ENCODE data around the gene MORN5. TPM values are rescaled to one million over a fixed set of nuclear protein-coding genes. Genes with fewer than 3 reads are reported as not detected.

The MORN5 gene
- total and polyA plus RNA-seq, 2 experiments from 2014 or later: not detected

DNA sequence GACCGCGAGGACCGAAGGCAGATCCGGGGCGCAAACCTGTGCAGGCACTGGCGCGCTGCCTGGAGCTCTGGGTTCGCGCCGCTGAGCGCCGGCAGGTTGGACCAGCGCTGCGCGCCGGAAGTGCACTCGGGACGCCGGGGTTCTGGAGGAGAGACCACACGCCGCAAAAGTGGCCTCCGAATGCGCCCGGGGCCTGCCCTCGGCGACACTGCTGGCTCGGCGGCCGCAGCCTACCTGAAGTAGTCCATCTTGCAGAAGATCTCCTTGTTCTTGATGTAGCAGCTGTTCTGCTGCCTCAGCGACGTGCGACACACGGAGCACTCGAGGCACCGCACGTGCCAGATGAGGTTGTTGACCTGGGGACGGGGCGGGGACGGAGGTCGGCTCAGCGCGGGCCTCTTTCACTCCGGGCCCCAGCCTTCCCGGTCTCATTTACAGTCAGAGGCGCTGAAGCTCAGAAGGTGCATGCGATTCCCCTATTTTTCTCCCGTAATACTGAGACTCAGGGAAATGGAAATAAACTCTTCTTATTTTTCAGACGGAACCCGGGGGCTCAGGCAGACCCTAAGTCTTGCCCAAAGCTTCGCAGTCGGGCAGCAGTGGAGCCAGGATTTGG, 66.5 kb downstream of the MORN5 start:
- Histone ChIP-seq H3K4me2 (peak overlapping the region; percentile 68), H3K79me2 (replicated peaks; ENCODE audit: insufficient read depth) (no peaks in the 10 kb centered on the region), H3K27ac (ENCODE audit: low read depth) (no peak overlapping the region), H3K4me3 (peak overlapping the region; percentile 41), H2AFZ (peak overlapping the region; percentile 85), H3K36me3 (ENCODE audit: insufficient read depth) (no peaks in the 10 kb centered on the region), H3K9me2 (ENCODE audit: insufficient read depth) (no peaks in the 10 kb centered on the region), H4K20me1 (replicated peaks; ENCODE audit: insufficient read depth) (peaks cover 10% of the 10 kb centered on the region; the same call in 1 of the 2 replicates), H3K4me1 (ENCODE audit: insufficient read depth) (peaks cover 18% of the 10 kb centered on the region), H3F3A (replicated peaks; ENCODE audit: low read depth) (peaks cover 7% of the 10 kb centered on the region; the same call in 1 of the 2 replicates), H3K27me3 (ENCODE audit: insufficient read depth) (peaks cover 100% of the 10 kb centered on the region)
- DNase-seq (ENCODE audit: low spot score) (peak; percentile 61), ATAC-seq (peak; percentile 16)
- H3K36me3 Mint-ChIP-seq (ENCODE audit: low read depth): no peaks in the 10 kb centered on the region; the same call in 2 of the 3 replicates
- peaks cover 36% of the 10 kb centered on the region for H3K4me1 Mint-ChIP-seq
- peaks cover 4% of the 10 kb centered on the region; the same call in 2 of the 3 replicates for H3K9me3 Mint-ChIP-seq
- H3K27ac Mint-ChIP-seq: no peak overlapping the region
- TF ChIP-seq ZNF331 (CRISPR knock-in tag; IDR thresholded peaks at IDR 0.05; ENCODE audit: low read depth): no peak
- no peak for TF ChIP-seq NANOG (IDR thresholded peaks at IDR 0.05; ENCODE audit: borderline replicate concordance)
- TF ChIP-seq POLR2AphosphoS5 (IDR thresholded peaks at IDR 0.05; ENCODE audit: low read depth): no peak
- TF ChIP-seq, protein P1, sequence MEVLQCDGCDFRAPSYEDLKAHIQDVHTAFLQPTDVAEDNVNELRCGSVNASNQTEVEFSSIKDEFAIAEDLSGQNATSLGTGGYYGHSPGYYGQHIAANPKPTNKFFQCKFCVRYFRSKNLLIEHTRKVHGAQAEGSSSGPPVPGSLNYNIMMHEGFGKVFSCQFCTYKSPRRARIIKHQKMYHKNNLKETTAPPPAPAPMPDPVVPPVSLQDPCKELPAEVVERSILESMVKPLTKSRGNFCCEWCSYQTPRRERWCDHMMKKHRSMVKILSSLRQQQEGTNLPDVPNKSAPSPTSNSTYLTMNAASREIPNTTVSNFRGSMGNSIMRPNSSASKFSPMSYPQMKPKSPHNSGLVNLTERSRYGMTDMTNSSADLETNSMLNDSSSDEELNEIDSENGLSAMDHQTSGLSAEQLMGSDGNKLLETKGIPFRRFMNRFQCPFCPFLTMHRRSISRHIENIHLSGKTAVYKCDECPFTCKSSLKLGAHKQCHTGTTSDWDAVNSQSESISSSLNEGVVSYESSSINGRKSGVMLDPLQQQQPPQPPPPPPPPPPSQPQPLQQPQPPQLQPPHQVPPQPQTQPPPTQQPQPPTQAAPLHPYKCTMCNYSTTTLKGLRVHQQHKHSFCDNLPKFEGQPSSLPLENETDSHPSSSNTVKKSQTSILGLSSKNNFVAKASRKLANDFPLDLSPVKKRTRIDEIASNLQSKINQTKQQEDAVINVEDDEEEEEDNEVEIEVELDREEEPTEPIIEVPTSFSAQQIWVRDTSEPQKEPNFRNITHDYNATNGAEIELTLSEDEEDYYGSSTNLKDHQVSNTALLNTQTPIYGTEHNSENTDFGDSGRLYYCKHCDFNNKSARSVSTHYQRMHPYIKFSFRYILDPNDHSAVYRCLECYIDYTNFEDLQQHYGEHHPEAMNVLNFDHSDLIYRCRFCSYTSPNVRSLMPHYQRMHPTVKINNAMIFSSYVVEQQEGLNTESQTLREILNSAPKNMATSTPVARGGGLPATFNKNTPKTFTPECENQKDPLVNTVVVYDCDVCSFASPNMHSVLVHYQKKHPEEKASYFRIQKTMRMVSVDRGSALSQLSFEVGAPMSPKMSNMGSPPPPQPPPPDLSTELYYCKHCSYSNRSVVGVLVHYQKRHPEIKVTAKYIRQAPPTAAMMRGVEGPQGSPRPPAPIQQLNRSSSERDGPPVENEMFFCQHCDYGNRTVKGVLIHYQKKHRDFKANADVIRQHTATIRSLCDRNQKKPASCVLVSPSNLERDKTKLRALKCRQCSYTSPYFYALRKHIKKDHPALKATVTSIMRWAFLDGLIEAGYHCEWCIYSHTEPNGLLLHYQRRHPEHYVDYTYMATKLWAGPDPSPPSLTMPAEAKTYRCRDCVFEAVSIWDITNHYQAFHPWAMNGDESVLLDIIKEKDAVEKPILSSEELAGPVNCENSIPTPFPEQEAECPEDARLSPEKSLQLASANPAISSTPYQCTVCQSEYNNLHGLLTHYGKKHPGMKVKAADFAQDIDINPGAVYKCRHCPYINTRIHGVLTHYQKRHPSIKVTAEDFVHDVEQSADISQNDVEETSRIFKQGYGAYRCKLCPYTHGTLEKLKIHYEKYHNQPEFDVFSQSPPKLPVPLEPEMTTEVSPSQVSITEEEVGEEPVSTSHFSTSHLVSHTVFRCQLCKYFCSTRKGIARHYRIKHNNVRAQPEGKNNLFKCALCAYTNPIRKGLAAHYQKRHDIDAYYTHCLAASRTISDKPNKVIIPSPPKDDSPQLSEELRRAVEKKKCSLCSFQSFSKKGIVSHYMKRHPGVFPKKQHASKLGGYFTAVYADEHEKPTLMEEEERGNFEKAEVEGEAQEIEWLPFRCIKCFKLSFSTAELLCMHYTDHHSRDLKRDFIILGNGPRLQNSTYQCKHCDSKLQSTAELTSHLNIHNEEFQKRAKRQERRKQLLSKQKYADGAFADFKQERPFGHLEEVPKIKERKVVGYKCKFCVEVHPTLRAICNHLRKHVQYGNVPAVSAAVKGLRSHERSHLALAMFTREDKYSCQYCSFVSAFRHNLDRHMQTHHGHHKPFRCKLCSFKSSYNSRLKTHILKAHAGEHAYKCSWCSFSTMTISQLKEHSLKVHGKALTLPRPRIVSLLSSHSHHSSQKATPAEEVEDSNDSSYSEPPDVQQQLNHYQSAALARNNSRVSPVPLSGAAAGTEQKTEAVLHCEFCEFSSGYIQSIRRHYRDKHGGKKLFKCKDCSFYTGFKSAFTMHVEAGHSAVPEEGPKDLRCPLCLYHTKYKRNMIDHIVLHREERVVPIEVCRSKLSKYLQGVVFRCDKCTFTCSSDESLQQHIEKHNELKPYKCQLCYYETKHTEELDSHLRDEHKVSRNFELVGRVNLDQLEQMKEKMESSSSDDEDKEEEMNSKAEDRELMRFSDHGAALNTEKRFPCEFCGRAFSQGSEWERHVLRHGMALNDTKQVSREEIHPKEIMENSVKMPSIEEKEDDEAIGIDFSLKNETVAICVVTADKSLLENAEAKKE (CRISPR knock-in tag; IDR thresholded peaks at IDR 0.05): no peak
- TF ChIP-seq STAT1 (IDR thresholded peaks at IDR 0.05; ENCODE audit: unreplicated experiment): no peak
- no peak for TF ChIP-seq JUNB (IDR thresholded peaks at IDR 0.05; ENCODE audit: unreplicated experiment)
- TF ChIP-seq, protein P2, sequence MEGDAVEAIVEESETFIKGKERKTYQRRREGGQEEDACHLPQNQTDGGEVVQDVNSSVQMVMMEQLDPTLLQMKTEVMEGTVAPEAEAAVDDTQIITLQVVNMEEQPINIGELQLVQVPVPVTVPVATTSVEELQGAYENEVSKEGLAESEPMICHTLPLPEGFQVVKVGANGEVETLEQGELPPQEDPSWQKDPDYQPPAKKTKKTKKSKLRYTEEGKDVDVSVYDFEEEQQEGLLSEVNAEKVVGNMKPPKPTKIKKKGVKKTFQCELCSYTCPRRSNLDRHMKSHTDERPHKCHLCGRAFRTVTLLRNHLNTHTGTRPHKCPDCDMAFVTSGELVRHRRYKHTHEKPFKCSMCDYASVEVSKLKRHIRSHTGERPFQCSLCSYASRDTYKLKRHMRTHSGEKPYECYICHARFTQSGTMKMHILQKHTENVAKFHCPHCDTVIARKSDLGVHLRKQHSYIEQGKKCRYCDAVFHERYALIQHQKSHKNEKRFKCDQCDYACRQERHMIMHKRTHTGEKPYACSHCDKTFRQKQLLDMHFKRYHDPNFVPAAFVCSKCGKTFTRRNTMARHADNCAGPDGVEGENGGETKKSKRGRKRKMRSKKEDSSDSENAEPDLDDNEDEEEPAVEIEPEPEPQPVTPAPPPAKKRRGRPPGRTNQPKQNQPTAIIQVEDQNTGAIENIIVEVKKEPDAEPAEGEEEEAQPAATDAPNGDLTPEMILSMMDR (conservative IDR thresholded peaks at IDR 0.05; ENCODE audit: low read depth in 2 of 2): no peak
- TF ChIP-seq ZNF114 (CRISPR knock-in tag; IDR thresholded peaks at IDR 0.05): no peak
- TF ChIP-seq CREB1 (CRISPR knock-in tag; IDR thresholded peaks at IDR 0.05; ENCODE audit: low read depth): no peak
- TF ChIP-seq EZH2 (IDR thresholded peaks at IDR 0.05; ENCODE audit: low read depth, unreplicated experiment): peak; percentile 98
- TF ChIP-seq, protein P3, sequence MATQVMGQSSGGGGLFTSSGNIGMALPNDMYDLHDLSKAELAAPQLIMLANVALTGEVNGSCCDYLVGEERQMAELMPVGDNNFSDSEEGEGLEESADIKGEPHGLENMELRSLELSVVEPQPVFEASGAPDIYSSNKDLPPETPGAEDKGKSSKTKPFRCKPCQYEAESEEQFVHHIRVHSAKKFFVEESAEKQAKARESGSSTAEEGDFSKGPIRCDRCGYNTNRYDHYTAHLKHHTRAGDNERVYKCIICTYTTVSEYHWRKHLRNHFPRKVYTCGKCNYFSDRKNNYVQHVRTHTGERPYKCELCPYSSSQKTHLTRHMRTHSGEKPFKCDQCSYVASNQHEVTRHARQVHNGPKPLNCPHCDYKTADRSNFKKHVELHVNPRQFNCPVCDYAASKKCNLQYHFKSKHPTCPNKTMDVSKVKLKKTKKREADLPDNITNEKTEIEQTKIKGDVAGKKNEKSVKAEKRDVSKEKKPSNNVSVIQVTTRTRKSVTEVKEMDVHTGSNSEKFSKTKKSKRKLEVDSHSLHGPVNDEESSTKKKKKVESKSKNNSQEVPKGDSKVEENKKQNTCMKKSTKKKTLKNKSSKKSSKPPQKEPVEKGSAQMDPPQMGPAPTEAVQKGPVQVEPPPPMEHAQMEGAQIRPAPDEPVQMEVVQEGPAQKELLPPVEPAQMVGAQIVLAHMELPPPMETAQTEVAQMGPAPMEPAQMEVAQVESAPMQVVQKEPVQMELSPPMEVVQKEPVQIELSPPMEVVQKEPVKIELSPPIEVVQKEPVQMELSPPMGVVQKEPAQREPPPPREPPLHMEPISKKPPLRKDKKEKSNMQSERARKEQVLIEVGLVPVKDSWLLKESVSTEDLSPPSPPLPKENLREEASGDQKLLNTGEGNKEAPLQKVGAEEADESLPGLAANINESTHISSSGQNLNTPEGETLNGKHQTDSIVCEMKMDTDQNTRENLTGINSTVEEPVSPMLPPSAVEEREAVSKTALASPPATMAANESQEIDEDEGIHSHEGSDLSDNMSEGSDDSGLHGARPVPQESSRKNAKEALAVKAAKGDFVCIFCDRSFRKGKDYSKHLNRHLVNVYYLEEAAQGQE (IDR thresholded peaks at IDR 0.05; ENCODE audit: unreplicated experiment): no peak
- peak; percentile 68 for TF ChIP-seq EZH2phosphoT487 (IDR thresholded peaks at IDR 0.05; ENCODE audit: unreplicated experiment)
- TF ChIP-seq, protein P4, sequence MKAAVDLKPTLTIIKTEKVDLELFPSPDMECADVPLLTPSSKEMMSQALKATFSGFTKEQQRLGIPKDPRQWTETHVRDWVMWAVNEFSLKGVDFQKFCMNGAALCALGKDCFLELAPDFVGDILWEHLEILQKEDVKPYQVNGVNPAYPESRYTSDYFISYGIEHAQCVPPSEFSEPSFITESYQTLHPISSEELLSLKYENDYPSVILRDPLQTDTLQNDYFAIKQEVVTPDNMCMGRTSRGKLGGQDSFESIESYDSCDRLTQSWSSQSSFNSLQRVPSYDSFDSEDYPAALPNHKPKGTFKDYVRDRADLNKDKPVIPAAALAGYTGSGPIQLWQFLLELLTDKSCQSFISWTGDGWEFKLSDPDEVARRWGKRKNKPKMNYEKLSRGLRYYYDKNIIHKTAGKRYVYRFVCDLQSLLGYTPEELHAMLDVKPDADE (IDR thresholded peaks at IDR 0.05): no peak
- H3K27me3 Mint-ChIP-seq (ENCODE audit: insufficient read depth, low read depth, poor library complexity): peaks cover 70% of the 10 kb centered on the region
- peak overlapping the region; percentile 69 for H3K4me3 Mint-ChIP-seq
